ENCODE measurements around the gene TMEM101.
"Not testable (repeated sequence)": the region's sequence is repeated elsewhere in the genome, so short reads cannot be mapped to it uniquely, and the experiment has no call there.

Gene TMEM101

DNA sequence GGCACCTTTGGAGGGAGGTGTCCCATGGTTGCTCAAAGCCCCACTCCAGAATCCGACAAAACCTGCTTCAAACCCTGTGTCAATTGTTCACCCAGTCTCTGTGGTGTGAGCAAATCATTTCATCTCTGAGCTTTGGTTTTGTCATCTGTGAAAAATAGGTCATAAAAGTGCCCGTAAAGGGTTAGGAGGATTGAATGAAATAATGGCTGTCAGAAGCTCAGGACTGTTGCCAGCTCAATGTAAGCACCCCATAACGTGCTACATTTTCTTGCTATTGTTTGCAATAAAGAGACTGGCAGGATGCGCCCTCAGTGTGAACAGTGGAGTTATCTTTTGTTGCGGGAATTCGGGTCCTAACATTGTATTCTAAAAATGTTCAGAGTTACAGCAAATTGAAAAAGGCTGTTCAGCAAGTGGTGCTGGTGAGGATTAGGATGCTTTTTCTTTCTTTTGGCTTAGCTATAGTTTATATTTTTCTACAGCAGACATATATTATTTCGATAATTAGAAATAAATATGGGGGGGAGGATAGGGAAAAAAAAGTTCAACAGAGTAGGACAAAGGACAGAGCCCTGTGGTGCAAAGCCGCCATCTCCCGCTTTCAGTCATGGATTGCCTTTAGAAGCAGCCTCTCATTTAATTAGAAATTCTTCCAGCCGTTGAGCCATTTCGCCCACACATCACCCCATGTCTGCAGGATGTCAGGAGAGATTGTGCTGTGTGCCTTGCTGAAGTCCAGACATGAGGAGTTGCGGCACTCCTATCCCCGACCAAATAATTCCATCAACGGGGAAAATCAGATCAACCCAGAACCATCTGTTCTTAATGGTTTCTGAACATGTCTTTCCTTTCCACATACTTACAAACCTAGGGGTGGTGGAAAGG lies 40.1 kb downstream of the TMEM101 start:
- DNase-seq (ENCODE audit: low spot score), result no peak

DNA sequence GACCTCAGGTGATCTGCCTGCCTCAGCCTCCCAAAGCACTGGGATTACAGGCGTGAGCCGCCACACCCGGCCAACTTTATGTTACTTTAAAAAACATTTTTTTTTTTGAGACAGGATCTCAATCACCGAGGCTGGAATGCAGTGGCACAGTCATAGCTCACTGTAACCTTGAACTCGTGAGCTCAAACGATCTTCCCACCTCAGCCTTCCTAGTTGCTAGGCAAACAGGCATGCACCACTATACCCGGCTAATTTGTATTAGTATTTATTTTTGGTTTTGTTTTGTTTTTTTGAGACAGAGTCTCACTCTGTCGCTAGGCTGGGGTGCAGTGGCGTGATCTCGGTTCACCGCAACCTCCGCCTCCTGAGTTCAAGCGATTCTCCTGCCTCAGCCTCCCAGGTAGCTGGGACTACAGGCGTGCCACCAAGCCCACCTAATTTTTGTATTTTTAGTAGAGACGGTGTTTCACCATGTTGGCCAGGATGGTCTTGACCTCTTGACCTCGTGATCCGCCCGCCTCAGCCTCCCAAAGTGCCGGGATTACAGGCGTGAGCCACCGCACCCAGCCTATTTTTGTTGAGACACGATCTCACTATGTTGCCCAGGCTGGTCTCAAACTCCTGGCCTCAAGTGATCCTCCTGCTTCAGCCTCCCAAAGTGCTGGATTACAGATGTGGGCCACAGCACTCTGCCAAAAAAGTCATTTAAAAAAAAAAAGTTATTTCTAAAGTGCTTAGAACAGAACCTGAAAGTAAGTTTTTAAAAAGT lies 42.1 kb downstream of the TMEM101 start:
- not testable (repeated sequence) for DNase-seq (ENCODE audit: low spot score)

DNA sequence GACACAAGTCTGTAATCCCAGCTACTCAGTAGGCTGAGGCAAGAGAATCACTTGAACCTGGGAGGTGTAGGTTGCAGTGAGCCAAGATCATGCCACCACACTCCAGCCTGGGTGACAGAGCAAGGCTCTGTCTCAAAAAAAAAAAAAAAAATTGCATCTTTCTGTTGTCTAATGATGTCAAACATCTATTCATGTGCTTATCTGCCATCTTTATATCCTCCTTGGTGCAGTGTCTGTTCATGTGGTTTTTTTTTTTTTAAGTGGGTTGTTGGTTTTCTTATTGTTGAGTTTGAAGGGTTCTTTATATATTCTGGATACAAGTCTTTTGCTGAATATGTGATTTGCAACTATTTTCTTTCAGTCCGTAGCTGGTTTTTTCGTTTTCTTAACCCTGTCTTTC lies 43.3 kb downstream of the TMEM101 start:
- not testable (repeated sequence) for DNase-seq (ENCODE audit: low spot score)

DNA sequence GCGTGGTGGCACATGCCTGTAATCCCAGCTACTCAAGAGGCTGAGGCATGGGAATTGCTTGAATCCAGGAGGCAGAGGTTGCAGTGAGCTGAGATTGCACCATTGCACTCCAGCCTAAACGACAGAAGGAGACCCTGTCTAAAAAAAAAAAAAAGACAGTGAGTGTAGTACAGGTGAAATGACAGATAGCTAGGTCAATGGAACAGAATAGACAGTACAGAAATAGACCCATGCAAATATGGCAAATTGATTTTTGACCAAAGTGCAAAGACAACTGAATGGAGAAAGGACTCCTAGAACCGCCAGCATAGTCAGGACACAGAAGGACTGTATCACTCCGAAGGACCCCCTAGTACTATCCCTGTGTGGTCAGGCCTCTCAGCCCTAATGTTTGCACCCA lies 44.4 kb downstream of the TMEM101 start:
- DNase-seq (ENCODE audit: low spot score), result no peak

DNA sequence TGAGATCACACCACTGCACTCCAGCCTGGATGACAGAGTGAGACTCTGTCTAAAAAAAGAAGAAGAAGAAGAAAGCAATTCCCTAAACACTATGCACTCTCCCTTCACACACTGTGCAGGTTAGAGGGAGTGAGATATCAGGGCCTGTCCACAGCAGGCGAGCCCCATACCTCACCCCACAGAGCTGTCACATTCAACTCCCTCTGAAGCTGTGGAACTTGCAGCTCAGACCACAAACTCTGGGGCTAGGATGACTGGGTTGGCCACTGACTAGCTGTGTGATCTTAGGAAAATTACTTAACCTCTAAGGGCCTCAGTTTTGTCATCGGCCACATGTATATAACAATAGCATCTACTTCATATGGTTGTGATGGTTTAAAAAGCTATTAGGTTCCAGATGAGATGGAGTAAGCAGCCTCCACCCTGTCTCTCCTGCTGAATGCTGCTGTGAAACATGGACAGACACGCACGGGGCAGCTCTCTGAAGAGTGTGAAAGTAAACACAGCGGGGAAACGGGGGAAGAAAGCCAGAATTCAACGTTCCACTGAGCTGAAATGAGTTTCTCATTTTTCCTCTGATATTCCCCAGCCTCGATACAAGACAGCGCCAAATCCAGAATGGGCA lies 47.4 kb downstream of the TMEM101 start:
- DNase-seq (ENCODE audit: low spot score), result no peak

DNA sequence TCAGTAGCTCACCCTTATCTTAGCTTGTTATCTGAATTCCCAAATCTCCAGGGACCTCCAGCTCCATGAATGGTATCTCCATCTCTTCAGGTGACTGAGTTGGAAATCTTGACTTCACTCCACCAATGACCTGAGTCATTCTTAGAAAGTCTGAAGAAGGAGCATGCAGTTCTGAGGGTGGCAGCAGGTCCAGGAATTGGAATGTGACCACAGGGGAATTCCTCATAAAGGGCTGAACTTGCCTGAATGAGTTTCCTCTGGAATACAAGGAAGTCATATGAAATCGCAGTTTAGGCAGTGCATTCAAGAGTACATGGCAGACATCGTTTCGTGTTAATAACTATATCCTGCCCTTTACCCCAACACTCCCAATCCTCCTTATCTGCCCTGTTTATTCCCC lies 48.5 kb downstream of the TMEM101 start:
- DNase-seq (ENCODE audit: low spot score), result no peak

DNA sequence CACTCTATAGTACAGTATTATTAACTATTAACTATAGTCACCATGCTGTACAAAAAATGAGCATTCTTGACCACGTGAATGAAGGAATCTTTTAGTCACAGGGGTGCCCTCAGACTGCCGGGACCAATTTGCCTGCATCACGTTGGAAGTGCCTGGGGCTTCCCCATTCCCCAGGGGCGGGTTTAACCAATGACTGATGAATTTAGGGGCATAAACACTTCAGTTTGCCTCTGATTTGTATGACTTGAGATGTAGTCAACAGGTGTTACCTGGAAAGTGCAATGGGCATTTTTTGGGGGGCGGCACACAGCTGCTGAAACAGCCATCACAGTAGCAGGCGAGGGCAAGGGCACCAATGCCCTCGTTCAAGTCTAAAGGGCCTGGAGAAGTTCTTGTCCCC lies 52.3 kb downstream of the TMEM101 start:
- no peak for DNase-seq (ENCODE audit: low spot score)

DNA sequence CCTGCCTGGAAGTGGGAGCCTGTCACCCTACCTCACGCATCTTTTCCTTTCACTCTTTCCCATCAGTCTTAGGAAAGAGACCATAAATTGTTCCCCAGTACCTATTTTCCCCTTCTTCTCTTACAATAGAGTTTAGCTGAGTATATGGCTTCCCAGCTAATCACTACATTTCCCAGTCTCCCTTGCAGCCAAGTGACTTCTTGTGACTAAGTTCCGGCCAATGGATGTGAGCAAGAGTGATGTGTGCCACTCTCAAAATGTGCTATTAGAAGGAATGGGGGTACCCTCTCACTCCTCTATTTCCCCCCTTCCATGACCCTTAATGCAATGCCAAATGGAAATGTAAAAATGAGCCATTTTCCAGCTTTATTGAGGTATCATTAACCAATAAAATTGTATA lies 52.8 kb downstream of the TMEM101 start:
- DNase-seq (ENCODE audit: low spot score), result no peak

DNA sequence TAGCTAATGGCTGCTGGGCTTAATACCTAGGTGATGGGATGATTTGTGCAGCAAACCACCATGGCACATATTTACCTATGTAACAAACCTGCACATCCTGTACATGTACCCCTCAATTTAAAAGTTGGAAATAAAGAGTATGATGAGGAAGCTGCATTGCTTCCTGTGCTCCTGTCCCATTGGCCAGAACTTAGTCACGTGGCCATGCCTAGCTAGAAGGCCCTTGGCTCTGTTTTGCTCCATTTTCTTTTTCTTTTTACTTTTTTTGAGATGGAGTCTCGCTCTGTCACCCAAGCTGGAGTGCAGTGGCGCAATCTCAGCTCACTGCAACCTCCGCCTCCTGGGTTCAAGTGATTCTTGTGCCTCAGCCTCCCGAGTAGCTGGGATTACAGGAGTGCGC lies 53.5 kb downstream of the TMEM101 start:
- not testable (repeated sequence) for DNase-seq (ENCODE audit: low spot score)
